HUES6 (cell line): ENCODE results near the gene SELENON.

Experiments used
- H3K27ac ChIP-seq: 2 replicates; pipeline ENCODE4 v1.7.0; 2013; ENCODE audit warnings: low read depth, mild to moderate bottlenecking, low read length, inconsistent platforms
- H3K27me3 ChIP-seq: 2 replicates; pipeline ENCODE4 v1.6.1; 2013; ENCODE audit warnings: low read length; ENCODE audit not compliant: control insufficient read depth, insufficient read depth
- H3K36me3 ChIP-seq: 2 replicates; pipeline ENCODE4 v1.6.1; 2013; ENCODE audit warnings: low read length; ENCODE audit not compliant: control insufficient read depth, insufficient read depth
- H3K4me1 ChIP-seq: 2 replicates; pipeline ENCODE4 v1.6.1; 2013; ENCODE audit warnings: low read length; ENCODE audit not compliant: control insufficient read depth, insufficient read depth
- H3K4me3 ChIP-seq: 2 replicates; pipeline ENCODE4 v1.5.1; 2013; ENCODE audit warnings: low read depth, low read length
- H3K9ac ChIP-seq: one replicate; pipeline ENCODE4 v1.6.1; 2013; ENCODE audit warnings: mild to moderate bottlenecking, low read length
- H3K9me3 ChIP-seq: 2 replicates; pipeline ENCODE4 v1.6.1; 2013; ENCODE audit warnings: low read depth, low read length; ENCODE audit not compliant: control insufficient read depth, insufficient read depth

SELENON gene

GRCh38 chr1:25796811-25797458 lies 3.1 kb upstream of the SELENON start:
- Histone ChIP-seq H3K9ac (no peak overlapping the region), H3K4me1 (peaks cover 20% of the 10 kb centered on the region), H3K9me3 (no peaks in the 10 kb centered on the region), H3K36me3 (no peaks in the 10 kb centered on the region), H3K4me3 (no peak overlapping the region), H3K27me3 (no peaks in the 10 kb centered on the region), H3K27ac (no peak overlapping the region)

GRCh38 chr1:25797939-25798338 lies 2.1 kb upstream of the SELENON start:
- Histone ChIP-seq H3K9ac (no peak overlapping the region), H3K27ac (no peak overlapping the region), H3K4me3 (no peak overlapping the region), H3K36me3 (no peaks in the 10 kb centered on the region), H3K27me3 (no peaks in the 10 kb centered on the region), H3K9me3 (no peaks in the 10 kb centered on the region), H3K4me1 (peaks cover 20% of the 10 kb centered on the region)

GRCh38 chr1:25798666-25799351 lies 1.2 kb upstream of the SELENON start:
- no peaks in the 10 kb centered on the region for H3K9me3 ChIP-seq
- H3K27me3 ChIP-seq: no peaks in the 10 kb centered on the region
- no peaks in the 10 kb centered on the region for H3K36me3 ChIP-seq
- H3K9ac ChIP-seq: no peak overlapping the region
- H3K4me3 ChIP-seq: no peak overlapping the region
- no peak overlapping the region for H3K27ac ChIP-seq
- peaks cover 20% of the 10 kb centered on the region for H3K4me1 ChIP-seq

GRCh38 chr1:25799352-25799934 lies 550 bp upstream of the SELENON start:
- Histone ChIP-seq H3K4me3 (peak overlapping the region; percentile 62), H3K27ac (no peak overlapping the region), H3K4me1 (peaks cover 26% of the 10 kb centered on the region), H3K9ac (peak overlapping the region; percentile 71), H3K27me3 (no peaks in the 10 kb centered on the region), H3K9me3 (no peaks in the 10 kb centered on the region), H3K36me3 (no peaks in the 10 kb centered on the region)

GRCh38 chr1:25800703-25801377 lies 847 bp downstream of the SELENON start:
- Histone ChIP-seq H3K4me1 (peaks cover 26% of the 10 kb centered on the region), H3K4me3 (peak overlapping the region; percentile 67), H3K27me3 (no peaks in the 10 kb centered on the region), H3K9ac (peak overlapping the region; percentile 54), H3K9me3 (no peaks in the 10 kb centered on the region), H3K27ac (no peak overlapping the region), H3K36me3 (peaks cover 8% of the 10 kb centered on the region)

GRCh38 chr1:25802915-25803314 lies 2.9 kb downstream of the SELENON start:
- H3K9me3 ChIP-seq: no peaks in the 10 kb centered on the region
- no peaks in the 10 kb centered on the region for H3K27me3 ChIP-seq
- H3K27ac ChIP-seq: no peak overlapping the region
- no peak overlapping the region for H3K4me3 ChIP-seq
- H3K36me3 ChIP-seq: peaks cover 26% of the 10 kb centered on the region
- peaks cover 20% of the 10 kb centered on the region for H3K4me1 ChIP-seq
- H3K9ac ChIP-seq: no peak overlapping the region

- Histone ChIP-seq H3K27me3 (no peaks in the 10 kb centered on the region), H3K9ac (no peak overlapping the region), H3K36me3 (peaks cover 28% of the 10 kb centered on the region), H3K9me3 (no peaks in the 10 kb centered on the region), H3K4me1 (peaks cover 20% of the 10 kb centered on the region), H3K4me3 (no peak overlapping the region), H3K27ac (no peak overlapping the region)
Observed at GRCh38 chr1:25803368-25803767, 3.4 kb downstream of the SELENON start.

GRCh38 chr1:25804244-25804963 lies 4.4 kb downstream of the SELENON start:
- H3K4me3 ChIP-seq: no peak overlapping the region
- H3K9me3 ChIP-seq: no peaks in the 10 kb centered on the region
- no peaks in the 10 kb centered on the region for H3K27me3 ChIP-seq
- peaks cover 16% of the 10 kb centered on the region for H3K4me1 ChIP-seq
- no peak overlapping the region for H3K9ac ChIP-seq
- peaks cover 38% of the 10 kb centered on the region for H3K36me3 ChIP-seq
- no peak overlapping the region for H3K27ac ChIP-seq

GRCh38 chr1:25804964-25805862 lies 5.2 kb downstream of the SELENON start:
- Histone ChIP-seq H3K36me3 (peaks cover 42% of the 10 kb centered on the region), H3K9me3 (no peaks in the 10 kb centered on the region), H3K27ac (no peak overlapping the region), H3K4me3 (no peak overlapping the region), H3K27me3 (no peaks in the 10 kb centered on the region), H3K4me1 (peaks cover 12% of the 10 kb centered on the region), H3K9ac (no peak overlapping the region)

GRCh38 chr1:25805863-25806225 lies 5.9 kb downstream of the SELENON start:
- Histone ChIP-seq H3K9me3 (no peaks in the 10 kb centered on the region), H3K9ac (no peak overlapping the region), H3K4me1 (peaks cover 12% of the 10 kb centered on the region), H3K36me3 (peaks cover 48% of the 10 kb centered on the region), H3K4me3 (no peak overlapping the region), H3K27me3 (no peaks in the 10 kb centered on the region), H3K27ac (no peak overlapping the region)
